Nephron progenitor cell (in vitro differentiated cells): Measurements from ENCODE around the gene MGA.

Experiments
- DNase-seq: peaks from one replicate; pipeline ENCODE4 v3.0.0; 2021
- H3K27ac Mint-ChIP-seq: 2 replicates; pipeline ENCODE4 v1.8.0; 2021; ENCODE audit warnings: mild to moderate bottlenecking, moderate library complexity, mixed read lengths
- H3K27me3 Mint-ChIP-seq: 2 replicates; pipeline ENCODE4 v1.8.0; 2021; ENCODE audit warnings: mild to moderate bottlenecking, low read depth, mixed read lengths; ENCODE audit not compliant: poor library complexity
- H3K36me3 Mint-ChIP-seq: 2 replicates; pipeline ENCODE4 v1.8.0; 2021; ENCODE audit warnings: low read depth, mixed read lengths
- H3K4me1 Mint-ChIP-seq: 2 replicates; pipeline ENCODE4 v1.8.0; 2021; ENCODE audit warnings: mixed read lengths
- H3K4me3 Mint-ChIP-seq: 2 replicates; pipeline ENCODE4 v1.8.0; 2021; ENCODE audit warnings: mild to moderate bottlenecking, moderate library complexity, mixed read lengths
- H3K9me3 Mint-ChIP-seq: 2 replicates; pipeline ENCODE4 v1.8.0; 2021; ENCODE audit warnings: mild to moderate bottlenecking, moderate library complexity, mixed read lengths
- TF ChIP-seq, protein P1 (sequence below): fragments of 200-600 bp; sonication (generic); IDR thresholded peaks from 2 replicates; pipeline ENCODE4 v1.5.0; 2021; ENCODE audit warnings: antibody characterized with exemption

The MGA gene

DNA sequence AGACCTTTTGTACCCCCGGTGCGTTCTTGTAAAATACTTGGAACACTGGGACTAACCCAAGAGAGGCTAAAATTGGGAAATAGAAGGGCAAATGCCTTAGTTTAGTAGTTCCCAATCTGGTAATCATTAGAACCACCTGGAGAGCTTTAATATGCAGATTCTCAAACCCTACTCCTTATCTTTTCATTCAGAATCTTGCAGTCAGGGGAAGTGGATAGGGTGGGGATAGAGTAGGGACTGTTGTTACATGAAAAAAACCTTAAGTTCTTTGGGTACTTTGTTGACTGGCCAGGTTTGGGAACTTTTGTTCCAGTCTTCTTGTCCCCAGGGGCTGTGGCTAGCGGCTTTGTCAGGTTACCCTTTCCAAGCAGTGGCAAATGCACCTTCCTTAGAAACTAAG is 130.0 kb downstream of the MGA start:
- peaks cover 4% of the 10 kb centered on the region for H3K36me3 Mint-ChIP-seq
- DNase-seq = no peak
- H3K4me1 Mint-ChIP-seq = peaks cover 56% of the 10 kb centered on the region
- TF ChIP-seq, protein P1, sequence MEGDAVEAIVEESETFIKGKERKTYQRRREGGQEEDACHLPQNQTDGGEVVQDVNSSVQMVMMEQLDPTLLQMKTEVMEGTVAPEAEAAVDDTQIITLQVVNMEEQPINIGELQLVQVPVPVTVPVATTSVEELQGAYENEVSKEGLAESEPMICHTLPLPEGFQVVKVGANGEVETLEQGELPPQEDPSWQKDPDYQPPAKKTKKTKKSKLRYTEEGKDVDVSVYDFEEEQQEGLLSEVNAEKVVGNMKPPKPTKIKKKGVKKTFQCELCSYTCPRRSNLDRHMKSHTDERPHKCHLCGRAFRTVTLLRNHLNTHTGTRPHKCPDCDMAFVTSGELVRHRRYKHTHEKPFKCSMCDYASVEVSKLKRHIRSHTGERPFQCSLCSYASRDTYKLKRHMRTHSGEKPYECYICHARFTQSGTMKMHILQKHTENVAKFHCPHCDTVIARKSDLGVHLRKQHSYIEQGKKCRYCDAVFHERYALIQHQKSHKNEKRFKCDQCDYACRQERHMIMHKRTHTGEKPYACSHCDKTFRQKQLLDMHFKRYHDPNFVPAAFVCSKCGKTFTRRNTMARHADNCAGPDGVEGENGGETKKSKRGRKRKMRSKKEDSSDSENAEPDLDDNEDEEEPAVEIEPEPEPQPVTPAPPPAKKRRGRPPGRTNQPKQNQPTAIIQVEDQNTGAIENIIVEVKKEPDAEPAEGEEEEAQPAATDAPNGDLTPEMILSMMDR = no peak
- H3K9me3 Mint-ChIP-seq = no peaks in the 10 kb centered on the region
- H3K27ac Mint-ChIP-seq = no peak overlapping the region
- no peak overlapping the region for H3K4me3 Mint-ChIP-seq
- no peaks in the 10 kb centered on the region for H3K27me3 Mint-ChIP-seq

GRCh38 chr15:41790756-41791546 is 130.7 kb downstream of the MGA start:
- Mint-ChIP-seq H3K27me3 (no peaks in the 10 kb centered on the region), H3K36me3 (peaks cover under 1% of the 10 kb centered on the region), H3K4me1 (peaks cover 64% of the 10 kb centered on the region), H3K9me3 (no peaks in the 10 kb centered on the region), H3K4me3 (no peak overlapping the region), H3K27ac (peak overlapping the region; percentile 10)
- TF ChIP-seq, protein P1 = no peak
- no peak for DNase-seq

DNA sequence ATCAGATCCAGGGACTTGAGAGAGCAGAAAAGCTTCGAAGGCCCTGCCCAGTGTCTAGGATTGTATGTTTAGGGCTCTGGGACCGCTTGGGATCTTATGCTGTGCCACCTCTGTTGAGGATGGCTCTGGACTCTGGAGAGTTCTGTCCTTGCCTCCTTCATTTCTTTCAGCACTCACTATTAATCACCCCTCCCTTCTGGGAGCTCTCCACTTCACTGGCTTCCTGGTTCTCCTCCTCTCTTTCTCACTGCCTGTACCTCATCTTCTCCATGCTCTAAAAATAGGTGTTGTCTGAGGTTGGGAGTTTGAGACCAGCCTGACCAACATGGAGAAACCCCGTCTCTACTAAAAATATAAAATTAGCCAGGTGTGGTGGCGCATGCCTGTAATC is 131.3 kb downstream of the MGA start:
- Mint-ChIP-seq H3K36me3 (no peaks in the 10 kb centered on the region), H3K4me3 (no peak overlapping the region), H3K27ac (peak overlapping the region; percentile 80), H3K9me3 (no peaks in the 10 kb centered on the region), H3K27me3 (no peaks in the 10 kb centered on the region), H3K4me1 (peaks cover 70% of the 10 kb centered on the region)
- TF ChIP-seq, protein P1 = no peak
- DNase-seq = no peak

GRCh38 chr15:41792000-41792637 is 131.9 kb downstream of the MGA start:
- no peaks in the 10 kb centered on the region for H3K36me3 Mint-ChIP-seq
- H3K27ac Mint-ChIP-seq = no peak overlapping the region
- H3K4me3 Mint-ChIP-seq = no peak overlapping the region
- DNase-seq = no peak
- TF ChIP-seq, protein P1 = no peak
- H3K27me3 Mint-ChIP-seq = no peaks in the 10 kb centered on the region
- peaks cover 76% of the 10 kb centered on the region for H3K4me1 Mint-ChIP-seq
- H3K9me3 Mint-ChIP-seq = no peaks in the 10 kb centered on the region

DNA sequence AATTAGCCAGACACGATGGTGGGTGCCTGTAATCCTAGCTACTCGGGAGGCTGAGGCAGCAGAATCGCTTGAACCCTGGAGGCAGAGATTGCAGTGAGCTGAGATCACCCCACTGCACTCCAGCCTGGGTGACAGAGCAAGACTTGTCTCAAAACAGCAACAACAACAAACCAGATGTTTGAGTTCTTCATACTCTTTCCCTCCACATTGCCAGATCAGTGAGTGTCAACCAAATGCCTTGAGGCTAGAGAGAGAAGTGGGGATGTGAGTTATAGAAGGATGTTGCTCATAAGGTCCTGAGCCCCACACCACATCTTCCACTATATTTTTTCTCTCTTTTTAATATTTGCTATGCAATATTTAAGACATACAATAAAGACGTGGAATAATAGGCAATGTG is 133.9 kb downstream of the MGA start:
- Mint-ChIP-seq H3K36me3 (no peaks in the 10 kb centered on the region), H3K27me3 (no peaks in the 10 kb centered on the region), H3K27ac (no peak overlapping the region), H3K9me3 (no peaks in the 10 kb centered on the region), H3K4me3 (no peak overlapping the region), H3K4me1 (peaks cover 75% of the 10 kb centered on the region)
- TF ChIP-seq, protein P1 = no peak
- DNase-seq = no peak
